Endodermal cell (in vitro differentiated cells): ENCODE results near the gene CEP128. TPM values are rescaled to one million over a fixed set of nuclear protein-coding genes. Genes with fewer than 3 reads are reported as not detected.

ENCODE experiments used
- DNase-seq: peaks from one replicate; pipeline ENCODE4 v3.0.0-alpha.2; 2017
- H3K27ac ChIP-seq: 2 replicates; pipeline ENCODE4 v1.5.1; 2013; ENCODE audit warnings: mild to moderate bottlenecking, low read depth, low read length, moderate library complexity
- H3K27me3 ChIP-seq: 2 replicates; pipeline ENCODE4 v1.6.1; 2013; ENCODE audit warnings: mild to moderate bottlenecking, low read length, moderate library complexity; ENCODE audit not compliant: insufficient read depth, control insufficient read depth, poor library complexity, severe bottlenecking
- H3K36me3 ChIP-seq: 2 replicates; pipeline ENCODE4 v1.7.0; 2013; ENCODE audit warnings: mild to moderate bottlenecking, low read length, moderate library complexity; ENCODE audit not compliant: control insufficient read depth, insufficient read depth
- H3K4me1 ChIP-seq: one replicate; pipeline ENCODE4 v1.7.0; 2013; ENCODE audit warnings: low read length; ENCODE audit not compliant: control insufficient read depth, insufficient read depth
- H3K4me3 ChIP-seq: 2 replicates; pipeline ENCODE4 v1.5.1; 2013; ENCODE audit warnings: mild to moderate bottlenecking, low read length, moderate library complexity
- H3K9ac ChIP-seq: 2 replicates; pipeline ENCODE4 v1.6.1; 2013; ENCODE audit warnings: mild to moderate bottlenecking, low read length, moderate library complexity; ENCODE audit not compliant: poor library complexity, severe bottlenecking; ENCODE audit errors: extremely low read depth
- H3K9me3 ChIP-seq: 2 replicates; pipeline ENCODE4 v1.6.1; 2013; ENCODE audit warnings: mild to moderate bottlenecking, low read length, moderate library complexity; ENCODE audit not compliant: control insufficient read depth
- H3K27ac Mint-ChIP-seq: 2 replicates; pipeline ENCODE4 v1.8.0; 2020; ENCODE audit warnings: mixed read lengths
- H3K27me3 Mint-ChIP-seq: 2 replicates; pipeline ENCODE4 v1.8.0; 2021; ENCODE audit warnings: mild to moderate bottlenecking, mixed read lengths; ENCODE audit not compliant: insufficient read depth
- H3K36me3 Mint-ChIP-seq: 2 replicates; pipeline ENCODE4 v1.8.0; 2020; ENCODE audit warnings: low read depth, mixed read lengths
- H3K4me1 Mint-ChIP-seq: 2 replicates; pipeline ENCODE4 v1.8.0; 2020; ENCODE audit warnings: mixed read lengths
- H3K4me3 Mint-ChIP-seq: 2 replicates; pipeline ENCODE4 v1.8.0; 2020; ENCODE audit warnings: mild to moderate bottlenecking, moderate library complexity, mixed read lengths
- H3K9me3 Mint-ChIP-seq: 2 replicates; pipeline ENCODE4 v1.8.0; 2020; ENCODE audit warnings: mild to moderate bottlenecking, mixed read lengths
- WGBS, 2 experiments: methylation state at CpG; one replicate each; pipeline versions ENCODE4 v1.1.5 to v1.1.7; 2013; ENCODE audit warnings: missing lambda C conversion rate in 2 of 2, mixed read lengths in 1 of 2; ENCODE audit not compliant: insufficient coverage in 1 of 2, insufficient read length in 1 of 2; 5-methylcytosine and 5-hydroxymethylcytosine counted together
- total RNA-seq, 2 donors: library from RNA; stranded (reverse); fragmentation: NEBNext Ultra II Directional in 1 of 2; extraction: Animal tissue kit (Norgen Biotek cat#: 25700) in 1 of 2; gene quantifications; 2 replicates in 1 of 2; 3 replicates in 1 of 2; pipeline ENCODE4 v1.2.1, GENCODE V29; 2021
- TF ChIP-seq, protein P1 (sequence below): fragments of 200-600 bp; sonication (generic); conservative IDR thresholded peaks from 2 replicates; pipeline ENCODE4 v1.5.0; 2021; ENCODE audit warnings: antibody characterized with exemption, mild to moderate bottlenecking

The CEP128 gene
- total RNA-seq, 2 donors from 2014 or later, result 21.6 to 29.0 TPM

DNA sequence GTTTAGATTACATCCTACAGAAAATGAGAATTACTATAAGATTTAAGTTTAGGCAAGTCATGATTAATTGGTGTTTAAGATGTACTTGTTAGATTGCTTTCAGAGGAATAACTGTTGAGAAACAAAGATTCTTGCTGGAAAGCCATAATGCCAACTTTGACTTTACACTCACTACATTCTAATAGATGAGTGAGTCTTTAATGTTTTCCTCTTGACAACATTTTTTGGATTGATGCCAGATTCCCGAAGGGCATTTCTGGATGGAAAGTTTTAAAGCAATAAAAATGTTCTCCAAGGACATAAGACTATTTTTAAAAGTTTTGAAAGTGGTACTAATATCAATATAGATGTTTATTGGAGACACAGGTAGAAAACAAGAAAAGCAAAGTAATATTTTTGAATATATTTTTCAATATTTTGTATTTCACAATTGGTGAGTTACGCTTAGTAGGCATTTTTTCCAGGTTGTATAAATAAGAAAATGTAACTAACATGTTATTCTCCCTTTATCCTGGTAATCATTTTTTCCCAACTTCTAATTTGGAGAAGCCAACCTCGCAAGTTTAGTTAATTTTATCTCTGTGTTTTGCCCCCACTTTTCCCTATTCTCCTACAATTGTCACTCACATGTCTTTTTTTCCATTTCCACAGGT is 307.3 kb downstream of the CEP128 start:
- WGBS, 2 experiments, result 93 to 100% methylated on average over 1 to 3 of the region's 3 CpGs
- Mint-ChIP-seq H3K4me1 (no peaks in the 10 kb centered on the region), H3K36me3 (no peaks in the 10 kb centered on the region), H3K27me3 (no peaks in the 10 kb centered on the region), H3K4me3 (no peak overlapping the region), H3K9me3 (no peaks in the 10 kb centered on the region), H3K27ac (no peak overlapping the region)
- no peak overlapping the region for H3K27ac ChIP-seq
- no peaks in the 10 kb centered on the region for H3K27me3 ChIP-seq
- TF ChIP-seq, protein P1, sequence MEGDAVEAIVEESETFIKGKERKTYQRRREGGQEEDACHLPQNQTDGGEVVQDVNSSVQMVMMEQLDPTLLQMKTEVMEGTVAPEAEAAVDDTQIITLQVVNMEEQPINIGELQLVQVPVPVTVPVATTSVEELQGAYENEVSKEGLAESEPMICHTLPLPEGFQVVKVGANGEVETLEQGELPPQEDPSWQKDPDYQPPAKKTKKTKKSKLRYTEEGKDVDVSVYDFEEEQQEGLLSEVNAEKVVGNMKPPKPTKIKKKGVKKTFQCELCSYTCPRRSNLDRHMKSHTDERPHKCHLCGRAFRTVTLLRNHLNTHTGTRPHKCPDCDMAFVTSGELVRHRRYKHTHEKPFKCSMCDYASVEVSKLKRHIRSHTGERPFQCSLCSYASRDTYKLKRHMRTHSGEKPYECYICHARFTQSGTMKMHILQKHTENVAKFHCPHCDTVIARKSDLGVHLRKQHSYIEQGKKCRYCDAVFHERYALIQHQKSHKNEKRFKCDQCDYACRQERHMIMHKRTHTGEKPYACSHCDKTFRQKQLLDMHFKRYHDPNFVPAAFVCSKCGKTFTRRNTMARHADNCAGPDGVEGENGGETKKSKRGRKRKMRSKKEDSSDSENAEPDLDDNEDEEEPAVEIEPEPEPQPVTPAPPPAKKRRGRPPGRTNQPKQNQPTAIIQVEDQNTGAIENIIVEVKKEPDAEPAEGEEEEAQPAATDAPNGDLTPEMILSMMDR, result no peak
- no peak overlapping the region for H3K9ac ChIP-seq
- H3K36me3 ChIP-seq, result no peaks in the 10 kb centered on the region
- H3K4me3 ChIP-seq, result no peak overlapping the region
- H3K4me1 ChIP-seq, result no peaks in the 10 kb centered on the region
- H3K9me3 ChIP-seq, result no peaks in the 10 kb centered on the region
- no peak for DNase-seq

DNA sequence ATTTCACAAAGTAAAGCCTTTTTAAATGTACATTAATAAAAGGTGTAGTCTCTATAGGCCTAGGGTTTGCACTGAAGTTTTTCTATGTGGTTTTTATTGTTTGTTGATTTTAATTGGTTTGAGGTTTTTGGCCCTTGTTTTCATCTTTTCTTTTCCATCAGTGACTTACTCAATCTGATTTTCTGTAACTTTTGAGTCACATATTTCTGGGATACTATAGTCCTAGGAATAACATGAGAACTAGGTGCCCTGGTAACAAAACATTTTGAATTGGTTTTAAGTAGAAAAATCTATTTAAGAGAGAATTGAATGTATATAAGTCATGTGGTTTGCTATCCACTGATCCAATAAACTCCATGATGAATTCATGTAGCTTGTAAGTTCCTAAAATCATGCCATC is 311.9 kb downstream of the CEP128 start:
- H3K27ac ChIP-seq, result no peak overlapping the region
- H3K27me3 ChIP-seq, result no peaks in the 10 kb centered on the region
- Mint-ChIP-seq H3K27ac (no peak overlapping the region), H3K4me3 (no peak overlapping the region), H3K27me3 (no peaks in the 10 kb centered on the region), H3K36me3 (no peaks in the 10 kb centered on the region), H3K4me1 (peaks cover 1% of the 10 kb centered on the region), H3K9me3 (no peaks in the 10 kb centered on the region)
- no peak overlapping the region for H3K4me3 ChIP-seq
- H3K9me3 ChIP-seq, result no peaks in the 10 kb centered on the region
- DNase-seq, result no peak
- no peak overlapping the region for H3K9ac ChIP-seq
- TF ChIP-seq, protein P1, result no peak
- no peaks in the 10 kb centered on the region for H3K4me1 ChIP-seq
- H3K36me3 ChIP-seq, result no peaks in the 10 kb centered on the region

DNA sequence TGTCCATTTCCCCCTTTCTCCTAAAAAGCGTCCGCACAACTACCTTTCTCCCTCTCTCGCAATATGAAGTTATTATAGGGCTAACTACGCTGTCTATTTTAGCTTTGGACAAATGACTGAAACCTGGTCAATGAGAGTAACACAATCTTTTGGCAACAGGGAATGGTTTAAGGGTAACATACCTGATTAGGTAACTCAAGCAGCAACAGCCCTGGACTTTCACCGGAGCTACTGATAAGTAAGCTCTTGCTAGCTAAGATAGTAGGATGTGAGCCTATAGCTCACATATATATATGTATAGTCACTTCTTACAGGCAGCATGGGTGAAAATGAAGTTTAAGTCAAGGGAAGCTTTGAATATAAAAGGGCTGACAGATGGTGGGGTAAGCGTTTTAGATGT is 313.0 kb downstream of the CEP128 start:
- Histone ChIP-seq H3K36me3 (no peaks in the 10 kb centered on the region), H3K27me3 (no peaks in the 10 kb centered on the region), H3K9me3 (no peaks in the 10 kb centered on the region), H3K9ac (no peak overlapping the region), H3K4me1 (no peaks in the 10 kb centered on the region), H3K4me3 (no peak overlapping the region), H3K27ac (no peak overlapping the region)
- TF ChIP-seq, protein P1, result no peak
- Mint-ChIP-seq H3K4me3 (no peak overlapping the region), H3K9me3 (no peaks in the 10 kb centered on the region), H3K4me1 (peaks cover 1% of the 10 kb centered on the region), H3K27me3 (no peaks in the 10 kb centered on the region), H3K27ac (no peak overlapping the region), H3K36me3 (no peaks in the 10 kb centered on the region)
- WGBS, 2 experiments, result 91 to 94% methylated on average over 3 to 6 of the region's 6 CpGs
- DNase-seq, result no peak
